Trophoblast cell (in vitro differentiated cells and primary cell): ENCODE results near the gene STAB2.

Source experiments
- DNase-seq, 2 donors: peaks; one replicate each; pipeline ENCODE4 v3.0.0-alpha.2; 2016
- H2AFZ ChIP-seq: 2 replicates; pipeline ENCODE4 v1.6.1; 2013; ENCODE audit warnings: low read length, moderate library complexity, mild to moderate bottlenecking; ENCODE audit not compliant: insufficient read depth, poor library complexity
- H2AK5ac ChIP-seq: 2 replicates; pipeline ENCODE4 v1.6.1; 2013; ENCODE audit warnings: mild to moderate bottlenecking, low read length
- H2BK120ac ChIP-seq: 2 replicates; pipeline ENCODE4 v1.6.1; 2013; ENCODE audit warnings: low read length, mild to moderate bottlenecking, moderate library complexity; ENCODE audit not compliant: insufficient read depth, poor library complexity
- H2BK12ac ChIP-seq: 2 replicates; pipeline ENCODE4 v1.6.1; 2013; ENCODE audit warnings: mild to moderate bottlenecking, low read length, moderate library complexity
- H2BK5ac ChIP-seq: 2 replicates; pipeline ENCODE4 v1.6.1; 2013; ENCODE audit warnings: low read length, low read depth, moderate library complexity, mild to moderate bottlenecking; ENCODE audit not compliant: poor library complexity
- H3K14ac ChIP-seq: 2 replicates; pipeline ENCODE4 v1.6.1; 2013; ENCODE audit warnings: mild to moderate bottlenecking, low read length
- H3K18ac ChIP-seq: 2 replicates; pipeline ENCODE4 v1.6.1; 2013; ENCODE audit warnings: mild to moderate bottlenecking, low read length
- H3K23ac ChIP-seq: 2 replicates; pipeline ENCODE4 v1.6.1; 2013; ENCODE audit warnings: low read length
- H3K27ac ChIP-seq: 2 replicates; pipeline ENCODE4 v1.5.1; 2013; ENCODE audit warnings: low read depth, mild to moderate bottlenecking, inconsistent platforms, low read length, moderate library complexity
- H3K27me3 ChIP-seq: 2 replicates; pipeline ENCODE4 v1.6.1; 2013; ENCODE audit warnings: inconsistent platforms, mild to moderate bottlenecking, low read length, moderate library complexity; ENCODE audit not compliant: insufficient read depth
- H3K36me3 ChIP-seq, 2 experiments: 1 replicate in 1 of 2; 2 replicates in 1 of 2; pipeline ENCODE4 v1.6.1; 2013; ENCODE audit warnings: low read length in 2 of 2, mild to moderate bottlenecking in 2 of 2, moderate library complexity in 1 of 2; ENCODE audit not compliant: insufficient read depth in 2 of 2, control insufficient read depth in 1 of 2
- H3K4ac ChIP-seq: 2 replicates; pipeline ENCODE4 v1.6.1; 2013; ENCODE audit warnings: low read depth, mild to moderate bottlenecking, low read length, moderate library complexity
- H3K4me1 ChIP-seq, 2 experiments: 1 replicate in 1 of 2; 2 replicates in 1 of 2; pipeline ENCODE4 v1.6.1; 2013; ENCODE audit warnings: low read length in 2 of 2, mild to moderate bottlenecking in 2 of 2, moderate library complexity in 1 of 2; ENCODE audit not compliant: insufficient read depth in 2 of 2, control insufficient read depth in 1 of 2
- H3K4me2 ChIP-seq: 2 replicates; pipeline ENCODE4 v1.6.1; 2013; ENCODE audit warnings: inconsistent platforms, mild to moderate bottlenecking, low read length, moderate library complexity
- H3K4me3 ChIP-seq: 2 replicates; pipeline ENCODE4 v1.5.1; 2013; ENCODE audit warnings: mild to moderate bottlenecking, low read depth, low read length, inconsistent platforms
- H3K79me1 ChIP-seq: one replicate; pipeline ENCODE4 v1.6.1; 2013; ENCODE audit warnings: low read length
- H3K79me2 ChIP-seq: 2 replicates; pipeline ENCODE4 v1.6.1; 2013; ENCODE audit warnings: low read length, mild to moderate bottlenecking; ENCODE audit not compliant: control insufficient read depth, insufficient read depth, poor library complexity
- H3K9ac ChIP-seq: 2 replicates; pipeline ENCODE4 v1.6.1; 2013; ENCODE audit warnings: mild to moderate bottlenecking, low read length
- H3K9me3 ChIP-seq: 2 replicates; pipeline ENCODE4 v1.6.1; 2013; ENCODE audit warnings: low read depth, mild to moderate bottlenecking, control low read depth, inconsistent platforms, low read length; ENCODE audit not compliant: insufficient read depth
- H4K12ac ChIP-seq: 2 replicates; pipeline ENCODE4 v1.6.1; 2013; ENCODE audit warnings: low read depth, mild to moderate bottlenecking, low read length, moderate library complexity
- H4K8ac ChIP-seq: 2 replicates; pipeline ENCODE4 v1.6.1; 2013; ENCODE audit warnings: low read depth, mild to moderate bottlenecking, low read length, moderate library complexity
- H4K91ac ChIP-seq: one replicate; pipeline ENCODE4 v1.6.1; 2013; ENCODE audit warnings: low read depth, mild to moderate bottlenecking, low read length, moderate library complexity
- WGBS: extraction: QIAGEN DNeasy Blood & Tissue Kit; methylation state at CpG from one replicate; pipeline ENCODE4 v1.1.7; 2013; ENCODE audit warnings: missing lambda C conversion rate; ENCODE audit not compliant: insufficient read length, insufficient coverage; ENCODE audit errors: extremely low coverage; 5-methylcytosine and 5-hydroxymethylcytosine counted together

Gene STAB2

GRCh38 chr12:103710544-103710943 lies 123.5 kb downstream of the STAB2 start:
- no peak overlapping the region for H3K9ac ChIP-seq
- no peak overlapping the region for H2AK5ac ChIP-seq
- peaks cover 0 to 2% of the 10 kb centered on the region in 2 experiments for H3K4me1 ChIP-seq
- peaks cover 2% of the 10 kb centered on the region for H3K9me3 ChIP-seq
- no peak overlapping the region for H2AFZ ChIP-seq
- no peak overlapping the region for H3K18ac ChIP-seq
- no peak overlapping the region for H2BK120ac ChIP-seq
- no peak overlapping the region for H3K4ac ChIP-seq
- WGBS, result no CpG with 5 or more reads among the region's 1 CpG
- no peaks in the 10 kb centered on the region for H3K79me2 ChIP-seq
- H3K36me3 ChIP-seq, result no peaks in the 10 kb centered on the region
- H3K14ac ChIP-seq, result no peak overlapping the region
- no peak overlapping the region for H4K8ac ChIP-seq
- no peak overlapping the region for H2BK5ac ChIP-seq
- H3K4me3 ChIP-seq, result no peak overlapping the region
- no peak for DNase-seq
- no peak overlapping the region for H3K27ac ChIP-seq
- H3K23ac ChIP-seq, result no peak overlapping the region
- H2BK12ac ChIP-seq, result no peak overlapping the region
- no peak overlapping the region for H3K4me2 ChIP-seq
- no peak overlapping the region for H4K12ac ChIP-seq
- H4K91ac ChIP-seq, result no peak overlapping the region
- H3K79me1 ChIP-seq, result no peaks in the 10 kb centered on the region
- H3K27me3 ChIP-seq, result no peaks in the 10 kb centered on the region

GRCh38 chr12:103712216-103712615 lies 125.1 kb downstream of the STAB2 start:
- Histone ChIP-seq H3K27me3 (no peaks in the 10 kb centered on the region), H2AFZ (no peak overlapping the region), H3K36me3 (no peaks in the 10 kb centered on the region), H2BK5ac (no peak overlapping the region), H4K8ac (no peak overlapping the region), H3K23ac (no peak overlapping the region), H3K9ac (no peak overlapping the region), H3K18ac (no peak overlapping the region), H2AK5ac (no peak overlapping the region), H2BK12ac (no peak overlapping the region), H3K14ac (no peak overlapping the region), H3K79me1 (no peaks in the 10 kb centered on the region), H4K12ac (no peak overlapping the region), H3K9me3 (peaks cover 1% of the 10 kb centered on the region), H2BK120ac (no peak overlapping the region), H4K91ac (no peak overlapping the region), H3K4ac (no peak overlapping the region), H3K4me1 (peaks cover 0 to 2% of the 10 kb centered on the region in 2 experiments), H3K27ac (no peak overlapping the region), H3K4me3 (no peak overlapping the region), H3K4me2 (no peak overlapping the region), H3K79me2 (no peaks in the 10 kb centered on the region)
- WGBS, result no CpG with 5 or more reads among the region's 2 CpGs
- no peak for DNase-seq

- Histone ChIP-seq H3K79me1 (no peaks in the 10 kb centered on the region), H3K14ac (no peak overlapping the region), H4K12ac (no peak overlapping the region), H2AFZ (no peak overlapping the region), H4K91ac (no peak overlapping the region), H4K8ac (no peak overlapping the region), H2BK120ac (no peak overlapping the region), H2BK5ac (no peak overlapping the region), H3K9me3 (peaks cover 4% of the 10 kb centered on the region), H3K9ac (no peak overlapping the region), H3K27ac (no peak overlapping the region), H3K18ac (no peak overlapping the region), H2BK12ac (no peak overlapping the region), H3K4me2 (no peak overlapping the region), H3K23ac (no peak overlapping the region), H3K27me3 (no peaks in the 10 kb centered on the region), H3K4me3 (no peak overlapping the region), H3K79me2 (no peaks in the 10 kb centered on the region), H3K4me1 (no peaks in the 10 kb centered on the region), H2AK5ac (no peak overlapping the region), H3K4ac (no peak overlapping the region), H3K36me3 (no peaks in the 10 kb centered on the region)
- WGBS, result no CpG with 5 or more reads among the region's 4 CpGs
- DNase-seq, result no peak
Observed at GRCh38 chr12:103715494-103715893, 128.4 kb downstream of the STAB2 start.

- no peak for DNase-seq
- Histone ChIP-seq H4K12ac (no peak overlapping the region), H2BK12ac (no peak overlapping the region), H3K79me2 (no peaks in the 10 kb centered on the region), H4K91ac (no peak overlapping the region), H3K4me1 (no peaks in the 10 kb centered on the region), H3K4me3 (no peak overlapping the region), H3K23ac (no peak overlapping the region), H3K9ac (no peak overlapping the region), H3K36me3 (no peaks in the 10 kb centered on the region), H2BK120ac (no peak overlapping the region), H2AK5ac (no peak overlapping the region), H3K4ac (no peak overlapping the region), H3K9me3 (peaks cover 4% of the 10 kb centered on the region), H3K4me2 (no peak overlapping the region), H2BK5ac (no peak overlapping the region), H4K8ac (no peak overlapping the region), H2AFZ (no peak overlapping the region), H3K18ac (no peak overlapping the region), H3K14ac (no peak overlapping the region), H3K79me1 (no peaks in the 10 kb centered on the region), H3K27ac (no peak overlapping the region), H3K27me3 (no peaks in the 10 kb centered on the region)
- WGBS, result no CpG with 5 or more reads among the region's 8 CpGs
Observed at GRCh38 chr12:103716517-103717196, 129.6 kb downstream of the STAB2 start.
